GM19099 (cell line): Measurements from ENCODE around the gene VDAC1.

Source experiments
- POLR2A ChIP-seq: IDR thresholded peaks from 3 replicates; pipeline ENCODE4 v1.6.1; 2011; ENCODE audit warnings: low read depth; ENCODE audit not compliant: insufficient read length; ENCODE audit errors: extremely low read depth

Gene VDAC1

DNA sequence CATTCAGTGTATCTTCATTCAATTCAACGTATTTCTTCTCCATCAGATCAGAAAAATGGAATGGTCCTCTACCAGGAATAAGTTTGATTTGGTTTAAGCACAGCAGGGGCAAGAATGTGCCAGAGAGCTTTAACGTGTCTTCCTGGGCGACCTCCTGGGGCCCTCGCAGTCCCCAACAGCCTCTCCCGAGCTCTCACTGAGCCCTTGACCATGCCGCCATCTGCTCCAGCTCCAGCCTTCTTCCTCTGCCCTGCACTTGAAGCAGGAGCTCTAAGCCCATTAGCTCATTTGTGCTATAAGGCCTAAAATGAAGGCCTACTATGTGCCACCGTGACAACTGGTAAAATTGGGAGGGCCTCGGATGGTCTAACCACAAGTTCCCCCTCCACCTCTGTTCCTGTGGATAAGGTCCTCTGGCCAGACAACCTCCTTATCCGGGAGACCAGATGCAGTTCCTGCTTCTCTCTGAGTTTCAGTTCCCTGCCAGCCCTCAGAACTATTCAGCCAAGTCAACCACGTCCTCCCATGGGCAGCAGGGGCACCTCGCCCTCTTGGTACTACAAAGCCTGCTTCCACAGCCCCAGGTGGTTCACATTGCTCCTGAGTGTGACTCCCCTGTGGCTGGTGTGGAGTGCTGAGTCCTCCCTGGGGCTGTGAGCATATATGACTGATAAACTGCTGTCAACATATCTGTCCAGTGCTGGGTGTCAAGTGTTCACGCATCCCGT, 72.2 kb downstream of the VDAC1 start:
- no peak for TF ChIP-seq POLR2A

DNA sequence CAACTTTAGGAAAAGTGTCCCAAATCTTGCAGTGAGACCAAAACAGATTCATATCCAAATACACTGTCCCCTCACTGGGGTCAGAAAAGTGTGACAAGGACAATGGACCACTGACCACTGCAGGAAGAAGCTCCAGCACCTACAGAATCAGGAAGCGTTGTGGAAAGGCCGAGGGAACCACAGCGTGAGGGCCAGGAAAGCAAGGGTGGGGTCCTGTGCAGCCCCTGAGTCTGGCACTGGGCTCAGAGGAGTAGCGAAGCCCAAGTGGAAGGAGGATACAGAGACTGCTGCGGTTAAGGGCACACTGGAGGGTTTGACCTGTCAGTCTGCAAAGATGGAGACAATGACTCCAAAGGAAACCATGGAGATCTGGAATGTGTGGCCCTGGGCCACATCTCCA, 73.2 kb downstream of the VDAC1 start:
- TF ChIP-seq POLR2A = no peak

DNA sequence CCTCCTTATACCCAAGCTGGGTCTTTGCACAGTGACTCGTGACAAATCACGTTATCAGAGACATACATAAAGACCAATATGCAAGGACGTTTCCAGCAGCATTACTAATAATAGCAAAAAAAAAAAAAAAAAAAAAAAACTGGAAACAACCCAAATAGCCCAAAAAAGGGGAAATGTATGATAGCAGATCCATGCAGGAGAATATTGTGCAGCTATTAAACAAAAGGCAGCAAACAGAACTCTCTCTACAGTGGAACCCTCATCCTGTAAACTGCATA, 74.0 kb downstream of the VDAC1 start:
- TF ChIP-seq POLR2A = no peak

DNA sequence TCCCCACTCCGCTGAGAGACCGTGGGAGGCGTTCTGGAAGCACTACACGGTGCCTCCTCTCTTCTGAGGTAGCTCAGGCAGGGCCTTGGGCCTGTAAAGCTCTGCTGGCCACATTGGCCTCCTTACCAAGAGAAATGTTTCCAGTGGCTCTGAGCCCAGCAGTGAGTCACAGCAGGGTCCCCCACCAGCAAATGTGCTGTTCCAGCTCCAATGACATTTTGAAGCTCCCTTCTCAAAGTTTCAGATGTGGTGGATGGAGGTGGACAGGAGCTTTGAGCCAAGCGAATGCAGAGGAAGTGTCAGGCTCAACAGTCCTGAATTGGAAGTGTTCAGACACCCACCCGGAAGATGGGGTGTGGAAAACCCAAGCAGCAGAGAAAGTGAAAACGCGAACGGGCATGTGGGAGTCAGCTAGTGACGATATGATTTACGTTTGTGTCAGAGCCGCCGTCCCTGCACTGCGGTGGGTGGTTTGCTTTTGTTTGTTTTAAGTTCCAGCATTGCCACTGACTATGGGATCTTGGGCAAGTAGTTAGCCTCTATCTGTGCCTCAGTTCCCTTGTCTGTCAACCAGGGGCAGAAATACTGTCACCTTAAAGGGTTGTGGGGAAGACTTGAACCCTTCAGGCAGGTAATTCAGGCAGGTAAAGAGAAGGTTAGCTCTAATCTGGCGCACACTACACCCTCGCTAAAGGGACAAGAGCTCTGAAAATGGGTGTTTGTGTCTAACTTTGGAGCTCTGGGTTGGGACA, 74.5 kb downstream of the VDAC1 start:
- TF ChIP-seq POLR2A = peak; percentile 33

DNA sequence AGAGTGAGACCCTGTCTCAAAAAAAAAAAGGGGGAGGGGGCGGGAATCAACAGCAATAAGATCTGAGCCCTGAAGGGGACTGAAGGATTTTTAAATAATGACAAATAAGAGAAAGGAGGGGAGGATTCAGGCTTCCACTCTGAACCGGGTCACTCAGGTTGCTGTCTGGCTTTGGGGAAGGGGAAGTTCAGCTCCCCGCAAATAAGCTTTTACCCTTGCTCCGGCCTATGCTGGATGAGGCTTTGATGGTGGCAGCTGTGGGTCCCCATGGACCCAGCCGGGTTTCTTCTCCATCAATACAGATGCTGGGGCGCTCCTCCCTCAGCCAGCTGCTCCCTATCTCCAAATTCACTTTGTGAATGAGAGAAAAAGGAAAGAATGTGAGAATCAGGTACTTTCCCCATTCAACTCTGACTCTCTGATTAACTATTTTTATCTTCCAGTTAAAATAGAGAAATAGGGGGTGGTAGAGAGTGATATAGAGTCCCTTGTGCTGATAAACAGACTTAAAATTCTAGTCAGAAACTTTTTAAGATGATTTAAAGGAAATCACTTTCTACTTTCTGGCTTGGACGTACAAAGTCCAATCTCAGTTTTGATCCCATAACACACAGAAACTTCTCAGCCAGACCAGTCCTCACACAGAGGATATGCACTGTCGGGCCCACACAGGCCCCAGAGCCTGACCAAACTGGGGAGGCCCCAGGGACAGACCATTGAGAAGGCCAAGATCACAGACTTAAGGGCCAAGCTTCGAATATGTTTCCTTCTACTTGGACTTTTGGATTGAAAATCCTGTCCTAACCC, 76.0 kb downstream of the VDAC1 start:
- TF ChIP-seq POLR2A = no peak

DNA sequence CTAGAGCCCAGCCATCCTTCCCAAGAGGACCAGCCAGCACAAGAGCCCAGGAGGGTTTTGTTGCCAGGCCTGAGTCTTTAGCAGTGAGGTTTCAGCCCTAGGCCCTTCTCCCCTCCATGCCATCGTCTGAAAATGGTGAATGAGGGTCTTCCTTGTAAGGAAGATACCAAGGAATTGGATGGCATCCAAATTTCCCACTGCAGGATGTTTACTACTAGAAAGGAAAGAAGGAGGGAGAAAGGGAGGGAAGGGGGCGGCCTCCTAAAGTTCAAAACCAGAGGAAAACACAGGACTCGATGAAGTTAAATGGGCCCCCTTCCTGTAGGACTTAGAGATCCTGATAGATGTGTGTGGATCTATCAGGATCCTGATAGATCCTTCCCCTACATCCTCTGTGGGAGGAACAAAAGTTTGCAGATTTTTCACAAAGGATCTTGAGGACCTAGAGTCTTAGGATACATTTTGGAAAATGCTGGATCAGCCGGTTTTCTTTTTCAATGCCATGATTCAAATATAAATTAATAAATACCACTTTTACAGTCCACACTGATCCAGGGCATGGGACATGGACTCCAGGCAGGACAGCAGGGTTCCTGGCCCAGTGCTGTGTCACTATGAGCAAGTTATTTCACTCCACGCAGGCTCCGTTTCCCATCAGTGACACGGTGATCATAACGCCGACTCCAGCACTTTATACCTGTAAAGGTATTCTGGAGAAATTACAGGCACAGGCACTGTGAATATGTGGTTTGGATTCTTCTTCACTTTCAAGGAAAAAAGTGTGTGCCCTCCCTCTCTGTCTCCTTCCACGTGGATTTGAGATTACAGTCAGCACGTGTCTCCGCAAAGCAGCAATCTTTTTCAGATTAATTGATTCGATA, 77.2 kb downstream of the VDAC1 start:
- TF ChIP-seq POLR2A = no peak

DNA sequence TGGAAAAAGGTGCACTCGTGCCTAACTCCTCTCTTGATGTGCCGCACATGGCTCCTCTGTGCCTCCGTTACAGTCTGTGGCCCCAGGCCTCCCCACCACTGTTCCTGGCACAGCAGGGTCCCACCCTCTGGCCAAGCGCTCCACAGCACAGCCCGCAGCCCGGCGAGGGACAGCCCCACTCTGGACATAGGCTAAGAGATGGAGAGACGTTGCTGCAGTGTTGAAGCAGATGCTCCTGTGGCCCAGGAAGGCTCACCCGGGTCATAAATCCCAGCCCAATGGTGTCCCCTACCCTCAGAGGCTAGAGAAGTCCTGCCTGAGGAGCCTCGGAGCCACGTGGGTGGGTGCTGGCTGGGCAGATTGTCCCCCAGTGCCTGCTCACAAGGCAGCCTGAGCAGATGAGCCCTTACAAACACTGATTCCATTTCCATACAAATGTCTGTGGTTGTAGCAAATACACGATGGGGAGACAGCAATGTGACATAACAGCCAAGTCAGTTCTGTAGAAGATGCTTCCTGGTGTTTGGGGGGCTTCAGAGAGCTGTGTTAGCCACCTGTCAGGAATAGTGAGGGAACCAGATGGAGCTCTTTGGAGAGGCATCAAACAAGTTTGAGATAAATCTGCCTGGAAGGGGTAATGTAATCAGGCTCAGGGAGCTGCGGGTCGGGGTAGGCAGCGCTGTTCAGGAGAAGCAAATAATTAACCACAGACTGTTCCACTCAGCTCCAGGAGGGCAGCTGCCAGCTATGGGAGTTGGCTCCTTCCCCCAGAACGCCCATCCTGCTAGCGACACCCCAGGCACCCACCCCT, 78.1 kb downstream of the VDAC1 start:
- TF ChIP-seq POLR2A = no peak

DNA sequence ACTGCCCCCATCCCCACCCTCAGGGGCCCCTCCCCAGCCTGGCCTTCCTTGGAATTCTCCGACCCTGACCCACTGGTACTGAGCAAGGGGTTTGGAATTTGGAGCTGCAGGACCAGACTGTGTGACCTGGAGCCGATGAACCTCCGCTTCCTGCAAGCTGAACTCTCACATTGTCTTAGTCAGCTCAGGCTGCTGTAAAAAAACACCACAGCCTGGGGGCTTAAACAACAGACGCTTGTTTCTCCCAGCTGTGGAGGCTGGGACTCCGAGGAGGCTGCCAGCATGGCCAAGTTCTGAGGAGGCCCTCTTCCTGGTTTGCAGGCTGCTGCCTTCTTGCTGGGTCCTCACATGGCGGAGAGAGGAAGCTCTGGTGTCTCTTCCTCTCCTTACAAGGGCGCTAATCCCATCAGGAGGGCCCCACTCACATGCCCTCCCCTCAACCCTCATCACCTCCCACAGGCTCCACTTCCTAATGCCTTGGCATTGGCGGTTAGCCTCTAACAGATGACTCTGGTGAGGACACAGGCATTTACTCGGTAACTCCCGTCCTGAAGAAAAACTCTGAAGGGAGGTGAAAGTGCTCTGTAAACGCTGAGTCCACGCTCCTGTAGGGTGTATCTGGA, 78.8 kb downstream of the VDAC1 start:
- no peak for TF ChIP-seq POLR2A

DNA sequence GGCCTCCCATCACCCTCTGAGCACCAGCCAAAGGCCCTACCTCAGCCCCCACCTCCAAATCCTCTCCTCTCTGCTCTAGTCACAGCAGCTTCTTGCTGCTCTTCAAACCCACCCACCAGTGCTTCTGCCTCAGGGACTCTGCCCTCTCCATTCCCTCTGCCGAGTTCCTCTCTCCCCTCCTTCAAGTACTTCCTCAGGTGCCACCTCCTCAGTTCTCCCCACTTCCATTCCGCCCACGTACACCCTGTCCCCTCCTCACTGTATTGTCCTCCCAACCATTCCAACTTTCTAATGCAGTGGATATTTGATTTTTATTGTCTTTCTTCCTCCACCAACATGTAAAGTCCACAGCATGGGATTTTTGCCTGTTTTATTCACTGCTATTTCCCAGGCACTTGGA, 79.5 kb downstream of the VDAC1 start:
- no peak for TF ChIP-seq POLR2A

DNA sequence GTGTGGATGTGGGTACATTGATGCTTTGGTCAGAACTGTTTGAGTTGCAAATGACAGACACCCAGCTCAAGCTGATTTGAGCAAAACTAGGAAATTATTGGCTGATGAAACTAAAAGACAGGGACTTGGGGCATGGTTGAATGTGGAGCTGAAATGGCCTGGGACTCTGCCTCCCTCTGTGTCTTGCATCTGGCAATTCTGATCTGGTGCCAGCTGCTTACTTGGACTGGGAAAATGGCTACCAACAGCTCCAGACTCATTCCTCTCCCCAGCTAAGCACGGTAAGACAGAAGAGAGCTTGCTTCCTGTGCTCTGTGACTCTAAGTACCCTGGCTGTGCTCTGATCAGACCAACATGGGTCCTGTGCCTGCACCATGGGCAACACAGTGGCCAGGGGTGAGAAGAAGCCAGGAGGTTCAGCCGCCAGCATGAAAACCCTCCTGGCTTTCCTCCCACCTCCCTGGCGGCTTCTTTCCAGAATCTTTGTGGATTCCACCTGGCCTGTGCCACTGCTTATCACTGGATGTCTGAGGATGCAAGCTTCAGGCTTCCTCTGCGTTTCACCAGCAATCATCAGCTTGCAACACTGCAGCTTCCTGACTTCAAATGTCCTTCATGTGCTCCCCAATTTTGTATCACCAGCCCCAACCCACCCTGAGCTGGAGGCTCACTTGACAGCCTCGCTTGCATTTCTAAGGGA, 80.4 kb downstream of the VDAC1 start:
- no peak for TF ChIP-seq POLR2A

DNA sequence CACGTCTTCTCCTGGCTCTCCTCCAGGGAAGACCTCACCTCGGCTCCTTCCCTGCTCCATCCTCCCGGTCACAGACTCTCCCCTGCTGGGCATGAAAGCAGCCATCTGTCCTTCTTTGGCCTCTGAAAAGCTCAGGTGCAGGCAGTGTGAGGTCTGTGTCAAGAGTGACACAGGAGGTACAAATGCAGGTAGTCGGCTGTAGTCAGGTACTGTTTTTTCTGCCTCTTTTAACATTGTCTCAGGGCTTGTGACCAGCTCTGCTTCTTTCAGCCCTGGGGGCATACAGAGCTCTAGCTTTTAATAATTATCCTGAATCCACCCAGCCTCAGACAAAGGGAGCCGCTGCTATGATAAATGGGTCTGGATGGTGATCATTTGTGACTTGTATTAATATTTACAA, 82.8 kb downstream of the VDAC1 start:
- TF ChIP-seq POLR2A = no peak
